GM20431 (cell line): ENCODE data around the gene ZBTB20.

Experiments used
- in situ Hi-C: fragments of 300-500 bp; cut with MseI, MboI; formaldehyde crosslinking; loops from one replicate; pipeline ENCODE4 v1.15.0; 2020; ENCODE audit warnings: low sequenced_read_pairs; ENCODE audit not compliant: unreplicated experiment

ZBTB20 gene

DNA sequence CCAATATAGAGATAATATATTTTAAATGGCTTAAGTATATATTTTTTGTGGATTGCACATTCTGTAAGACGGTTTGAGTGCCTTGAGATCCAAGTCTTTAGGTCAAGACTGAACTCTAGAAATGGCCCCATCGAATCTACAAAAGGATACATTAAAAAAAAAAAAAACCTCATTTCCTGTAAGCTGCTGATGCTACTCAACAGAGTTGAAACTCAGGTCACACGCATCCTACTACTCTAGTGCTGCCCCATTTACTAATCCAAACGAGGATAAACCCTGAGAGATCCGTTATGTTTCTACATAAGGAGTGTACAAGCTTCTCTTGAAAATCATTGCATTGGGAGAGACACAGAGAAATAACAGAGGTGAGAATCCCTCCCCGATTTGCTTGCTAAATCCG is 666.0 kb downstream of the ZBTB20 start:
- in situ Hi-C loops: no loop called here

DNA sequence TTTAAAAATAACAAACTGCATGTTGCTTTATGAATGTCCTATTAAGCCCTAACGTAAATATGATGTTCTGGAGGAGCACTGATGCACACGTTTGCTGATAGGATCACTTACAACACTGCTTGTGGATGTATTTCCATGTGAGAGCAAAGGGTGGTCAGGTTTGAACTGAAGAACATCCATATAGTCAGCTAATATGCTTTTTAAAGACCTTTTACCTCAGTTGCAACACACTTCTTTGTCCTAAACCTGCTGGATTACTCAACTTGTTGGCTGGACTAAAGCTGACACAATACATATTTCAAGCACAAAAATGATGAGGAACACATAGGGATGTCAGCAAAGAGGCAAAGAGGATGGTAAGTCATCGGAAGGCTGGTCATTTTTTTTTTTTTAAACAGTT is 666.6 kb downstream of the ZBTB20 start:
- in situ Hi-C loops: no loop called here

DNA sequence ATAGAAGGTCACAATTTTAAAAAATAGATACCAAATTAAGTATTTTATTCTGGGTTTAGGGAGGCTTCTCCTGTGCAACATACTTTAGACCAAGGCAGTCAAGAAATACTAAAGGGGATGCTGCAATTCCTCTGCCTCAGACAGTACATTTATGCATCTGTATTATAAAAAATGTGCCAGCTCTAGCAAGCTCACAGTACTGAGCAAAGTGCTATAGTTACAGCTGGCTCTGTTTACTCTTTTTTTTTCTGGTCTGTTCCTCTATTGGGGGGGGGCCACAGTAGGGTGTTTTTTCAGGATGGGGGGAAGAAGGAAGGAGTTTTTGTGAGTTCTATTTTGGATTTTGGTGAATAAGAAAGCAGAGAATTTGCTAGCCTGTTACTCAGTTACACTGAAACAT is 668.3 kb downstream of the ZBTB20 start:
- in situ Hi-C loops: no loop called here

DNA sequence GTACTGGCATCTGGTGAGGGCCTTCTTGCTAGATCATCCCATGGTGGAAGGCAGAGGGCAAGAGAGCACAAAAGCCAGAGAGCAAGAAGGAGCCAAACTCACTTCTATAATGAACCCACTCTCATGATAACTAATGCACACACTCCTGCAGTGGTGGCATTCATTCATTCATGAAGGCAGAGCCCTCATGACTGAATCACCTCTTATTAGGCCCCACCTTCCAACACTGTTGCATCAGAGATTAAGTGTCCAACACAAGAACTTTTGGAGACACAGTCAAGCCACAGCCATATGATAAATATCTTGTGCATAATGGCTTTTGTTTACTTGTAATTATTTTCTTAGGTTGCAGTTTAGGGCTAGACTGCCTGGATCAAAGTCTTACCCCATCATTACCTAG is 670.6 kb downstream of the ZBTB20 start:
- in situ Hi-C loops: no loop called here

DNA sequence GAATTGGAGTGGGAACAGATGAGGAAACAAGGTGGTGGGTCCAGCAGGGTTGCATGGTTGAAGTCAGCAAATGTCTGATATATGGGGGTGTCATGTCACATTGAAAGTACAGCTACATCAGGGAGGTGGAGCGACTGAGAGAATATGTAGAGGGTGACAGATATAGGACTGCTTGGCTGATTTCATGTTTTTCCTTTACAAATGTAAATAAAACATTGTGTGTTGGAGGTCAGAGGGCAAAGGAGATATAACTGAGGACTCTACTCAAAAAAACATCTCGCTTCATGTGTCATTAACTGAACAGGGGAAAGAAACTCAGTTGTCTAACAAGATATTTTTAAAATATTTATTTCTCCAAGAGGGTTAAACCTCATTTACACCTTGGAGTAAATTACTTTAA is 675.6 kb downstream of the ZBTB20 start:
- in situ Hi-C loops: no loop called here

DNA sequence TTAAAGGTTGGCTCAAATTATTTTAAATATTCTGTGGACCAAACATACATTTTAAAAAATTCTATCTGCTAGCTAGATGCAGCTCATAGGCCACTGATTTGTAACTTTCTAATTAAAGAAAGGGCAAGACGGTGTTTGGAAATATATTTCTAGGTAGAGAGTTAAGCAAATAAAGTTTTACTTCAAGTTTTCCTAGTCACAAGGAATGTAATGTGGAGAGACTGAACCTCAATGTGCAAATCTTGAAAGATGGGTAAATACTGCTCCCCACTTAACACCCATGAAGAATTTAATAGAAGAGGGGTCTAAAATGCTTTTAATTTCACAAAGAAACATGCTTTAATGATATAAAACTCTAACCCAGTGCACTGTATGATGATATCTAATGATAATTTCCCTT is 678.0 kb downstream of the ZBTB20 start:
- in situ Hi-C loops: no loop called here

DNA sequence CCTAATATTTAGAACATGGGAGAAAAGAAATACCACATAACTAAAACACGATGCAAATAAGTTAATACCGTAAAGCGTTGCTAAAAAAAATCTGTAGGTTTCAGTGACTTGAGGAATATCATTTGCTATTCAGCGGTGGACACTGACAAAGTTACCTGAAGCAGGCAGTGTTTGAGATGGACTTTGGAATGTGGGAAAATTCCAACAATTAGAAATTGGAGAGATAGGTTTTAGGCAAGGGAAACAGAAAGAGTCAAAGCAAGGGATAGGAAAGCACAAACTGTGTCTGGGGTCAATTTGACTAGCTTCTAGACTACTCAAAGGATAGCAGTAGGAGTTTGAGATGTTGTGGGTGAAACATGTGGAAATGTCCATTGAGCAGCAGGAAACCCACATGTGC is 680.3 kb downstream of the ZBTB20 start:
- in situ Hi-C loops: no loop called here

DNA sequence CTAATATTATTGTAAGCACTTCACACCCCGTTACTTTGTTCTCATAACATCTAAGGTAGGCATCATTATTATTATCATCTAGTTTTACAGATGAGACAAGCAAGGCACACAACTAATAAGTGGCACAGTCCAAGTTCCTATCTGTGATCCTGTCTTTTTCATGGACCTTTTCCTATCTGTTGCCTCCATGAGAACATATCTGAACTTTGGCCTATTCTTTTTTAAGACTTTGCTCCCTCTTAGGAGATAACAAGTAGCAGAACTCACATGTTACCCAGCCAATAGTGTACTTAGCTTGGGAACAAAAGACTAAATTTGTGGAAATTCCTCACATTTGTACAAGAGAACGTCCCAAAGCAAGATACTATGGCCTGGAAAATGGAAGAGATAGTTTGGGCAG is 680.8 kb downstream of the ZBTB20 start:
- in situ Hi-C loops: no loop called here

DNA sequence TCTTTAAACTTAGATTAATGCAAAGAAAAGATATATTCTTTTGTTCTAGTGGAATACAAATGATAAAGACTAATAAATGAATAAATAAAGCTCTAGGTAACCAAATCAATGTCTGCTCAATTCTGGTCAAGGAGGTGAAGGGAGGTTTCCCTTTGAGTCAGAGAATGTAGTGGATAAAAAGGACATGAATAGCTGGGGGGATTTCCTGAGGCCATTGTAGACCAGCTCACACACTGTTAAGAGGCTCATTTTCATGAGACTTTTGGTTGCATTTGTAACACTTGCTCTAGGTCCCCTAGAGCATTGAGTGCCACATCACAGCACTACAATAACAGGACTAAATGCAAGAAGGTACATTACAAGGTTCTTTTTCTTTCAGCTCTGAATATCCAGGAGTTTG is 682.5 kb downstream of the ZBTB20 start:
- in situ Hi-C loops: no loop called here

DNA sequence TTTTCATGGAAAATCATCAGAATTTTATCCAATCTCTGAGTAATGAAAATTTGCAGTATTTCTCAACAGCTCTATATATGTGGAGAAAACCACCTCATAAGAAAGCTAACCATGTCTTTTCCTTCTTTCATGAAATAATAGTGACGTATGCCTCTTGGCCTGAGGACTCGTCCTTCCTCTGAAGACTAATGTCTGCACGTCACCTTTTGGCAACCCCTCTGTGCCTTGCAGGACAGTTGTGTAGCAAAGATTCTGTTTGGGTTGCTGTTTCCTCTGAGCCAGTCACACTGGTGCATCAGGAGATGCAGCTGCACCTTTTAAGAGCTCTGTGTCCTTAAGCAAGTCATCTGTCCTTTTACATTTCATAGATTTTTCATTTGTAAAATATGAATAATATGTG is 684.3 kb downstream of the ZBTB20 start:
- in situ Hi-C loops: no loop called here

DNA sequence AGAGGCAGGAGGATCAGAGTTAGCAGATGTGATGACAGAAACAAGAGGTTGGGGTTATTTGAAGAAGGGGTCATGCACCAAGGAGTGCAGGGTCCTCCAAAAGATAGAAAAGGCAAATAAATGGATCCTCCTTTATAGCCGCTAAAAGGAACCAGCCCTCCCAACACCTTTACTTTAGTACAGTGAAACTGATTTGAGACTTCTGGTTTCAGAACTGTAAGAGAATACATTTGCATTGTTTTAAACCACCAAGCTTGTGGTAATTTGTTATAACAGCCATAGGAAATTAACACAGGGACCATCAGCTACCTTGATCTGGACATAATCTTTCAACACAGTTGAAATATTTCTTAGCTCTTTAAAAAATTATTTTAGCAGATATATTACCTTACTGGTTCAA is 686.6 kb downstream of the ZBTB20 start:
- in situ Hi-C loops: no loop called here

DNA sequence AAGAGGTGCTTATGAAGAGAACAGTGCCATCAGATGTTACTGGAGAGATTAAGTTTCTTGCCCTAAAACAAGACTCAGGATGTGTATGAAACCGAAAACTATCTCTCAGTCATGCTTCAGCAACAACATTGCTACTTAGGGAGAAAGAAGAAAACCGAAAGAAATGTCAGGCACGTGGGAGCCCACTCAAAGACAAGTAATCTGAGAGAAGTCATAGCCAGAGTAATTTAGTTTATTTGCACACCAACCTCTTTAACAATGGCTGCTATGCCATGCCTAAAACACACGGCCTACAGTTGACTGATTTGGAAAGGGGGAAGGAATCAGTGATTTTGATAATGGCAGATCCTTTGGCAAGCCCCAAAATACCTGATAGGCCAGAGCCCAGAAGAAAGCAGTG is 690.3 kb downstream of the ZBTB20 start:
- in situ Hi-C loops: no loop called here

DNA sequence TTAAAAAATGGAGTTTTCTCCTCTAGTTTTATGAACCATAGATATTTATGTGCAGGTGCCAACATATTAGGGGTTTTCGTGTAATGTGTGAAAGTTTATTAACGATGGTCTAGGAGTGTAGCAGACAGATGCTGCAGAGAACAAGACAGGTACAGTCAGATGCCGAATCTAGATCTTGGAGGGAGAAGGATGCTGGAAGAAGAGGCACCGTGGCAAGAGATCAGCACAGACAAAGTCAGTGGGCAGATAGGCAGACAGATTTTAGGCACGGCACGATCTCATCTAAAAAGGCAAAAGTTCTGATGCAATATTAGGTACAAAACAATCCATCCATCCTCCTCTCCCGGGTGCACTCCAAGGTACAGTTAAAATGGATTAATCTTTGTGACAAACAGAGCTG is 691.7 kb downstream of the ZBTB20 start:
- in situ Hi-C loops: no loop called here

DNA sequence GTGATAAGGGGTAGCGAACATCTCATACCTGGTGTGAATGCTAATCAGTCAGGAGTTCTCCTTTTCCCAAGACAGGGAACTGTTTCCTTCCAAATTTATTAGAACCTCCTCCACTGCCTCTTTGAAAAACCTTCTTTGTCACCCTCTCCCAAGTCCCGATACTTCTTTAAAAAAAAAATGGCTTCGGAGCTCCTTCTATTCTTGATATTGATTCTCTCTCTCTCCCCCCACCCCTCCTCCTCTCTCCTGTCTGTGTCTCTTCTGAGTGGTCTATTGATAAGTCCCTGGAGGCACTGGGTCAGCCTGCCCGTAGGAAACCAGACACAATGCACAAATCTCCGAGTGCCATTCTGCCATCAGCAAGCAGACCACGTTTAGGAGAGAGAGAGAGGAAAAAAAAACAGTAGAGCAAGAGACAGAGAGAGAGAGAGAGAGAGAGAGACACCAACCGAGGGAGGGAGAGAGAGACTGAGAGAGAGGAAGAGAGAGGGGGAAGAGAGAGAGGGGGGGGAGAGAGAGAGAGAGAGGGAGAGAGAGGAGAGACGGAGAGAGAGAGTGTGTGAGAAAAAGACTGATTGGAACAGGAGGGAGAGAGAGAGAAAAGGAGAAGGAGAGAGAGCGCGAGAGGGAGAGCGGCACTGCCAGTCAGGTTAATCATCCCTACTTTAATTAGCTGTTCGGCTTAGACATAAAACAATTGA is 692.4 kb downstream of the ZBTB20 start:
- in situ Hi-C loops: no loop called here

DNA sequence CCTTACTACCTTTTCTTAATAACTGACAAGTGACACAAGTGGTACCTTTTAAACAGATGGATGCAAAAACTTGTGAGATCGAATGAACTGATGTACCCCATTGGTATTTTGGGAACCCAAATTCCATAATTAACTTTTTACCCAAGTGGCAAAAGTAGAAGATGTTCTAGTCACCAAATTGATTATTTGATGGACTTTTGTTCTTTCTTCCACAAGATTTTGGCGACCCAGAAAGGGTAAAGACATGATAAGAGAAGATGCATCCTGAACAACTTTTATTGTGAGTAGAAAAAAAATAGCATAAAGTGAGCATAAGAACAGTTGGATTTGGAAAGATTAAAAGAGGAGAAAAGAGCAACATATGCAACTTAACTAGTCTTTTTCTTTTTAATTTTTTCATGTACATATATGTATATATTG is 693.7 kb downstream of the ZBTB20 start:
- in situ Hi-C loops: no loop called here

DNA sequence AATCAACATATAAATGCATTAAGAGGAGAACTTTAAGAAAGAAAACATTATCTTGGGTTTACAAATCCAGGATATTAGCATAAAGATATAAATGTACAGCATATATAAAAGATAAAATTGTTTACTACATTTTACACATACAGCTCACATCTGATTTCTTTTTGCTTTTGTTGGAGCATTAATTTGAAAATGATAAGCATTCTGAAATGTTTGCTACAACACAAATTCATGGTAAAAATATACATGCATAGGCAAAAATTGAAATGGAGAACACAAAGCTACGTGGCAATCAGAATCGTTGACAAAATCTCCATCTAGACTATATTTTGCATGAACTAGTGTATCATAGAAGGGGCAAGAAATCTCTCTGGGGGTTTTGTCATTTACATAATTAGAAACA is 694.2 kb downstream of the ZBTB20 start:
- in situ Hi-C loops: no loop called here

DNA sequence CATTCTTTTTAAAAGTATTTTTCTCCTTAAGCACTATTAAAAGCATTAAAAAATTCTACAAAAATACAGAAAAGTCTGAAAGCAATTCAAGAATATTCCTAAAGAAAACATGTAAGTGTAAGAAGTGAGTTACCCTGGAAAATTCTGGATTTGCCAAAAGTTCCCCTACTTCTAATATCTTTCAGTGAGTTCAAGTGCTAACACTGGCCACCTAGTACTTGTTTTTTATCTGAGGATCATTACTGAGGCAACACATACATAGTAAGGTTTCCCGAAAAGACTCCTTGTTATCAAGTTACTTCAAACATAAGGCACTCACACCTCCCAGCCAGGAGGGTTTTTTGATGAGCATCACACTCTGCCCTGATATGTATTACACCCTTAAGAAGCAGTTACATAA is 694.8 kb downstream of the ZBTB20 start:
- in situ Hi-C loops: no loop called here

DNA sequence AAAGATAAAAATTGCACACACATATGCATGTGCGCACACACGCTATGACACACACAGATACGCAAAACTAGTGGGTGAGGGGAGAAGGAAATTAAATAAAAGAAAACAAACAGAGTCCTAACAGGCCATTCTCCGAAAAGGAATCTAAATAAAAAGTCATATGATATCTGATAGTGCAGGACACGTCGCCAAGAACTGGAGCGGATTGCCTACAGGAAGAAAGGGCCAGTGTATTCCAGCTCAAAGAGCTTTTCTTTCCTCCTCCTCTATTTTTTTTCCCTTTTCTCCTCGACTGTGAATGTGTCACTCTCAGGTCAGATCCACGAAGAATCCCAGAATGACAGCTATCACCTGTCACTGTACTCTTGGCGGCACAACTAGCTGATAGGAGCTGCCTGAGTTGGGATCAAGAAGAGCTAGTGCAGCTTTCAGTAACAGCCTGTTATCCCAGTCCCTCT is 695.5 kb downstream of the ZBTB20 start:
- in situ Hi-C loops: no loop called here

DNA sequence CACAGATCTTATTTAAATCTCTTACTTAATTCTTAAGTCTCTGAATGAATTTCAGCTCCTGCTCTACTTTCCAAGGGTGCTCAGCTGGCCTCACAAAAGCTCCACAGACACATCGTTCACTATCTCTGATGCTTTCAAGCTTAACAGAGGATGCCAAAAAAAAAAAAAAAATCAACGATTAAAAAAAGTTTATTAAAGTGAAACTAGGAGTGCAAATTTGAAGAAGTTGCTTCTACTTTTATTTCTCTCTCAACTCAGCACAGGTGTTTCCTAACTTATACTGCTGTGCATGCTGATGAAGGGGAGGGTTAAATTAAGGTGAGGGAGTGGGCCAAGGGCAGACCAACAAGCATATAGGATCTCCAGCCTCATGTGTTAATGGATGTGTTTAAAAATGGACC is 696.0 kb downstream of the ZBTB20 start:
- in situ Hi-C loops: no loop called here

DNA sequence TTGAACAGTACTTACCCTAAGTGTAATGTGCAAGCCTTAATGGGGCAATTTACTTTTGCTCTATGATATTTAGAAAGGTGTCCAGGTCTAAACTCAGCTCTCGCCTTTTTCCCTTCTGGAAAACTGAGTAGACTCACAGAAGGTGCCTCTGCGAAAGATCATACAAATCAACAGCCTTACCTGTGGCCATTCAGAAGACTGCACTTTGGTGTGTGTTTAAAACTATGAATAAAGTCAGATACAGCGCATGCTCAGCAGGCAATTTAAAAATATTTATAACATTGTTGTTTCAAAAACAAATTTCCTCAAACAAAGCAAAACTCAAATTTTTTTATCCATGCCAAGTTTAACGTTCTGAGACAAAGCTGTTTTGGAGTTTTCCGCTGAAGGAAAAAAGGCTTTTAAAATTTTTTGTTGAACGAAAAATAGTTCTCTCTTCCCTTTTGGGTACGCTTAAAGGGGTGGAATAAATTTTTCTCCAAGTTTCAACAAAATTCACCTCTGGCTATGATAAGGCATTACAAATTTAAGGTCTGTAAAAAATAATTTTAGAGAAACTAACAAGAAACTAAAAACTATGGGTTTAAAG is 697.0 kb downstream of the ZBTB20 start:
- in situ Hi-C loops: no loop called here

DNA sequence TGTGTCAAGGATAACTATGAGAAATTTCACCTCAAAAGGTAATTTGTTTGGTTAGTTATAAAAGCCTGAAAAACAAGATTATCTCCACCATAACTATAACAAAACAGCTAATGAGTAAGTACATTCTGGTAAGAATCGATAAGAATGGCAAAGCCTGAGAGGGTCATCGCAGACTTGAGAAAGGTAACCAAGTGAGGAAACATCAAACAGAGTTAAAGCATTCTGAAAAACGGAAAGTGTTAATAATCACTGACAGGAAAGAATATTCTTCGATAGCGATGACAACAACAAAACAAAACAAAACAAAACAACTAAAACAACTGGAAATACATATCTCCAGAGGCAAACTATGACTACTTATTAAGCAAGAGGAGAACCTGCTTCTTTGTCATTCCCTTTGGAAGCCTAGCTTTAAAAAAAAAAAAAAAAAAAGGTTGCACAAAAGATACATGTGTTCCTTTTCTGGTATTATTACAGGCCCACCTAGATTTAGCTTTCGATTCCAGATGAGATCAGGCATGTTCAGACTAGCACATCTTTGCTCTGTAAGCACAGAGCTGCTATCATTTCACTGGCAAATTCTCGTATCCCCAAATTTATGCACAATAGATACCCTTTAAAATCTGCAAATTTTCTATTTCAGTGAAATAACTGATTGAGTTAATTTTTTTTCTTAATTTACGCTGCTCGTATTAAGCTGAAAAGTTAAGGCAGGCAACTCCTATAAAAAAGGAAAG is 697.6 kb downstream of the ZBTB20 start:
- in situ Hi-C loops: no loop called here
